Endodermal cell (in vitro differentiated cells): ENCODE results near the gene MRPS10. TPM values are rescaled to one million over a fixed set of nuclear protein-coding genes. Genes with fewer than 3 reads are reported as not detected.
"Not testable (repeated sequence)": the region's sequence is repeated elsewhere in the genome, so short reads cannot be mapped to it uniquely, and the experiment has no call there.

Source experiments
- DNase-seq: peaks from one replicate; pipeline ENCODE4 v3.0.0-alpha.2; 2017
- H3K27ac ChIP-seq: 2 replicates; pipeline ENCODE4 v1.5.1; 2013; ENCODE audit warnings: mild to moderate bottlenecking, low read depth, low read length, moderate library complexity
- H3K27me3 ChIP-seq: 2 replicates; pipeline ENCODE4 v1.6.1; 2013; ENCODE audit warnings: mild to moderate bottlenecking, low read length, moderate library complexity; ENCODE audit not compliant: insufficient read depth, control insufficient read depth, poor library complexity, severe bottlenecking
- H3K36me3 ChIP-seq: 2 replicates; pipeline ENCODE4 v1.7.0; 2013; ENCODE audit warnings: mild to moderate bottlenecking, low read length, moderate library complexity; ENCODE audit not compliant: control insufficient read depth, insufficient read depth
- H3K4me1 ChIP-seq: one replicate; pipeline ENCODE4 v1.7.0; 2013; ENCODE audit warnings: low read length; ENCODE audit not compliant: control insufficient read depth, insufficient read depth
- H3K4me3 ChIP-seq: 2 replicates; pipeline ENCODE4 v1.5.1; 2013; ENCODE audit warnings: mild to moderate bottlenecking, low read length, moderate library complexity
- H3K9ac ChIP-seq: 2 replicates; pipeline ENCODE4 v1.6.1; 2013; ENCODE audit warnings: mild to moderate bottlenecking, low read length, moderate library complexity; ENCODE audit not compliant: poor library complexity, severe bottlenecking; ENCODE audit errors: extremely low read depth
- H3K9me3 ChIP-seq: 2 replicates; pipeline ENCODE4 v1.6.1; 2013; ENCODE audit warnings: mild to moderate bottlenecking, low read length, moderate library complexity; ENCODE audit not compliant: control insufficient read depth
- H3K27ac Mint-ChIP-seq: 2 replicates; pipeline ENCODE4 v1.8.0; 2020; ENCODE audit warnings: mixed read lengths
- H3K27me3 Mint-ChIP-seq: 2 replicates; pipeline ENCODE4 v1.8.0; 2021; ENCODE audit warnings: mild to moderate bottlenecking, mixed read lengths; ENCODE audit not compliant: insufficient read depth
- H3K36me3 Mint-ChIP-seq: 2 replicates; pipeline ENCODE4 v1.8.0; 2020; ENCODE audit warnings: low read depth, mixed read lengths
- H3K4me1 Mint-ChIP-seq: 2 replicates; pipeline ENCODE4 v1.8.0; 2020; ENCODE audit warnings: mixed read lengths
- H3K4me3 Mint-ChIP-seq: 2 replicates; pipeline ENCODE4 v1.8.0; 2020; ENCODE audit warnings: mild to moderate bottlenecking, moderate library complexity, mixed read lengths
- H3K9me3 Mint-ChIP-seq: 2 replicates; pipeline ENCODE4 v1.8.0; 2020; ENCODE audit warnings: mild to moderate bottlenecking, mixed read lengths
- CTCF ChIP-seq: fragments of 200-600 bp; sonication (generic); conservative IDR thresholded peaks from 2 replicates; pipeline ENCODE4 v1.5.0; 2021; ENCODE audit warnings: antibody characterized with exemption, mild to moderate bottlenecking
- WGBS, 2 experiments: methylation state at CpG; one replicate each; pipeline versions ENCODE4 v1.1.5 to v1.1.7; 2013; ENCODE audit warnings: missing lambda C conversion rate in 2 of 2, mixed read lengths in 1 of 2; ENCODE audit not compliant: insufficient coverage in 1 of 2, insufficient read length in 1 of 2; 5-methylcytosine and 5-hydroxymethylcytosine counted together
- total RNA-seq, 2 donors: library from RNA; stranded (reverse); fragmentation: NEBNext Ultra II Directional in 1 of 2; extraction: Animal tissue kit (Norgen Biotek cat#: 25700) in 1 of 2; gene quantifications; 2 replicates in 1 of 2; 3 replicates in 1 of 2; pipeline ENCODE4 v1.2.1, GENCODE V29; 2021

MRPS10 gene
- total RNA-seq, 2 donors from 2014 or later: 33.4 to 39.6 TPM

GRCh38 chr6:42220807-42221206, 3.1 kb upstream of the MRPS10 start:
- WGBS, 2 experiments: 83 to 87% methylated on average over 4 to 6 of the region's 6 CpGs
- H3K9me3 ChIP-seq: no peaks in the 10 kb centered on the region
- DNase-seq: no peak
- H3K4me1 ChIP-seq: no peaks in the 10 kb centered on the region
- H3K27ac ChIP-seq: no peak overlapping the region
- H3K9ac ChIP-seq: no peak overlapping the region
- peaks cover 4% of the 10 kb centered on the region for H3K4me1 Mint-ChIP-seq
- no peaks in the 10 kb centered on the region for H3K36me3 ChIP-seq
- no peaks in the 10 kb centered on the region for H3K27me3 Mint-ChIP-seq
- H3K4me3 ChIP-seq: no peak overlapping the region
- H3K27ac Mint-ChIP-seq: no peak overlapping the region
- no peak overlapping the region for H3K4me3 Mint-ChIP-seq
- no peaks in the 10 kb centered on the region for H3K36me3 Mint-ChIP-seq
- TF ChIP-seq CTCF: no peak
- no peaks in the 10 kb centered on the region for H3K9me3 Mint-ChIP-seq
- H3K27me3 ChIP-seq: no peaks in the 10 kb centered on the region

GRCh38 chr6:42217157-42217518, 523 bp downstream of the MRPS10 start:
- Histone ChIP-seq H3K4me3 (peak overlapping the region; percentile 99), H3K9ac (peak overlapping the region; percentile 89), H3K27ac (no peak overlapping the region), H3K36me3 (peaks cover 21% of the 10 kb centered on the region), H3K4me1 (no peaks in the 10 kb centered on the region), H3K9me3 (no peaks in the 10 kb centered on the region), H3K27me3 (no peaks in the 10 kb centered on the region)
- Mint-ChIP-seq H3K4me3 (peak overlapping the region; percentile 93), H3K9me3 (no peaks in the 10 kb centered on the region), H3K27me3 (no peaks in the 10 kb centered on the region), H3K4me1 (peaks cover 6% of the 10 kb centered on the region), H3K36me3 (peaks cover 12% of the 10 kb centered on the region), H3K27ac (peak overlapping the region; percentile 96)
- no peak for TF ChIP-seq CTCF
- WGBS, 2 experiments: 13 to 14% methylated on average over 5 of the region's 5 CpGs
- DNase-seq: no peak

DNA sequence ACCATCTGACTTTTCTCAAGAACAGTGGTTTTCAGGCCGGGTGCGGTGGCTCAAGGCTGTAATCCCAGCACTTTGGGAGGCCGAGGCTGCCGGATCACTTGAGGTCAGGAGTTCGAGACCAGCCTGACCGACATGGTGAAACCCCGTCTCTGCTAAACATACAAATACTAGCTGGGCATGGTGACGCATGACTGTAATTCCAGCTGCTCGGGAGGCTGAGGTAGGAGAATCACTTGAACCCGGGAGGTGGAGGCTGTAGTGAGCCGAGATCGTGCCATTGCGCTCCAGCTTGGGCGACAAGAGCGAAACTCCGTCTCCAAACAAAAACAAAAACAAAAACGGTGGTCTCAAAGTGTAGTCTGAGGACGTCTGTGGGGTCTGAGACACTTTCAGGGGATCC, 1.2 kb downstream of the MRPS10 start:
- H3K9me3 ChIP-seq, H3K27ac Mint-ChIP-seq, DNase-seq, H3K4me1 Mint-ChIP-seq, H3K27me3 ChIP-seq, H3K9ac ChIP-seq, H3K4me1 ChIP-seq, H3K27ac ChIP-seq, H3K27me3 Mint-ChIP-seq, H3K9me3 Mint-ChIP-seq: not testable (repeated sequence)
- Mint-ChIP-seq H3K4me3 (peak overlapping the region; percentile 93), H3K36me3 (peaks cover 18% of the 10 kb centered on the region)
- WGBS, 2 experiments: 93 to 95% methylated on average over 16 to 18 of the region's 18 CpGs
- Histone ChIP-seq H3K4me3 (peak overlapping the region; percentile 99), H3K36me3 (peaks cover 27% of the 10 kb centered on the region)

- no peak for DNase-seq
- H3K36me3 ChIP-seq: peaks cover 57% of the 10 kb centered on the region
- Mint-ChIP-seq H3K4me3 (no peak overlapping the region), H3K27ac (no peak overlapping the region), H3K9me3 (no peaks in the 10 kb centered on the region), H3K36me3 (peaks cover 43% of the 10 kb centered on the region), H3K27me3 (no peaks in the 10 kb centered on the region), H3K4me1 (peaks cover 6% of the 10 kb centered on the region)
- WGBS, 2 experiments: 97 to 100% methylated on average over 1 to 3 of the region's 3 CpGs
- H3K9me3 ChIP-seq: no peaks in the 10 kb centered on the region
- no peaks in the 10 kb centered on the region for H3K4me1 ChIP-seq
- H3K27ac ChIP-seq: no peak overlapping the region
- no peak for TF ChIP-seq CTCF
- no peak overlapping the region for H3K9ac ChIP-seq
- H3K4me3 ChIP-seq: no peak overlapping the region
- H3K27me3 ChIP-seq: no peaks in the 10 kb centered on the region
Observed at GRCh38 chr6:42212442-42212841, 5.2 kb downstream of the MRPS10 start.
